Erythroblast (primary cell): ENCODE measurements around the gene ASMTL.

ENCODE experiments used
- GATA1 ChIP-seq: IDR thresholded peaks from 2 replicates; pipeline ENCODE4 v1.6.1; 2011; ENCODE audit warnings: low read depth, mild to moderate bottlenecking, control low read depth, low read length, moderate library complexity
- POLR2A ChIP-seq: IDR thresholded peaks from 2 replicates; pipeline ENCODE4 v1.6.1; 2011; ENCODE audit warnings: mild to moderate bottlenecking, low read length

DNA sequence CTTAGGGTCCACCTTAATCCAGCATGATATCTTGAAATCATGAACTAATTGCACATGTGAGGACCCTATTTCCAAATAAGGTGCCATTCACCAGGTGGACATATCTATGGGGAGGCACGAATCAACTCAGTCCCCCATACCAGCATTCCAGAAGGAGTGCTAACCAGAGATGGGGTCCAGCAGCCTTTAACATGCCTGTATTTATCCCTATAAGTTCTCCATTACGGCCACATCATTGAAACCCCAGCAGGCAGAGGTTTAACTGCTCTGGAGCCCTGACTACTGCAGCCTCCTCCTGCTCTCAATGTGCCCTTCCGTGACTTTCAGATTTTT lies 3.2 kb upstream of the ASMTL start:
- no peak for TF ChIP-seq POLR2A
- TF ChIP-seq GATA1 = no peak
